ENCODE results near the gene CLN3. TPM values are rescaled to one million over a fixed set of nuclear protein-coding genes. Genes with fewer than 3 reads are reported as not detected.
"Not testable (repeated sequence)": the region's sequence is repeated elsewhere in the genome, so short reads cannot be mapped to it uniquely, and the experiment has no call there.

Gene CLN3
- total RNA-seq, 4 donors from 2014 or later, result 14.0 to 21.8 (median 18.2) TPM

DNA sequence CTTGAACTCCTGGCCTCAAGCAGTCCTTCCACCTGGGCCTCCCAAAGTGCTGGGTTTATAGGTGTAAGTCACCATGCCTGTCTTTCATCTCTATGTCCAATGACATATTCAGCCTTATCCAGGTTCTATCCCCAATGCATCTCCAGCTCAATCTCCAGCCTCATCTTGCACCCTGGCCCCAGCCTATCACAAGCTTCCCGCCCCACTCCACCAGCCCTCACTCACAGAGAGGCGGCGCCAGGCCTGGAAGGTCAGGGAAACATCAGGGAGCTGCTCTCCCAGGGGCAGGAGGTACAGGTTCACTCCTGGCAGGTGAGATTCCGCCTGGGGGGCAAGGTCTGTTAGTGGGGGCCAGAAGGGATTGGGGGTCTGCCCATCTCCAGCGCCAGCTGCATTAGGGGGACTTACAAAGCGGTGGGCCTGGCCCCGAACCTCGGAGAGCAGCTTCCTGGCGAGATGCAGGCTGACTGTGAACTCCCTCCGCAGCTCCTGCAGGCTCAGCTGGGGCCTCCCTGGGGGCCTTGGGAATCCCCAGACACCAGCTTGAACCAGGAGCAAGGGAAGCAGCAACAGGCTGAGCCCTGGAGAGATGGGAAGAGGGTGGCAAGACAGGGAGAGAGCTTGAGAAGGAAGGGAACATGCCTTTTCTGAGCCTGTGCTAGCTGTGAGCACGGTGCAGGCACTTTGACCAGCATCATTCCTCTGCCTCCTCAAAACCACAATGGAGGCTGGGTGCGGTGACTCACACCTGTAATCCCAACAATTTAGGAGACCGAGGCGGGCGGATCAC, 11.8 kb upstream of the CLN3 start:
- WGBS, 2 donors (ENCODE audit: low coverage in 1 of 2), result 73 to 77% methylated on average over 3 of the region's 15 CpGs
- Histone ChIP-seq H3K9me3 (no peaks in the 10 kb centered on the region), H3K36me3 (no peaks in the 10 kb centered on the region), H3K27me3 (peaks cover 36% of the 10 kb centered on the region), H3K4me3 (no peak overlapping the region), H3K27ac (no peak overlapping the region), H3K4me1 (no peaks in the 10 kb centered on the region)
- no peak for TF ChIP-seq EP300 (IDR thresholded peaks at IDR 0.05)
- TF ChIP-seq, protein P1, sequence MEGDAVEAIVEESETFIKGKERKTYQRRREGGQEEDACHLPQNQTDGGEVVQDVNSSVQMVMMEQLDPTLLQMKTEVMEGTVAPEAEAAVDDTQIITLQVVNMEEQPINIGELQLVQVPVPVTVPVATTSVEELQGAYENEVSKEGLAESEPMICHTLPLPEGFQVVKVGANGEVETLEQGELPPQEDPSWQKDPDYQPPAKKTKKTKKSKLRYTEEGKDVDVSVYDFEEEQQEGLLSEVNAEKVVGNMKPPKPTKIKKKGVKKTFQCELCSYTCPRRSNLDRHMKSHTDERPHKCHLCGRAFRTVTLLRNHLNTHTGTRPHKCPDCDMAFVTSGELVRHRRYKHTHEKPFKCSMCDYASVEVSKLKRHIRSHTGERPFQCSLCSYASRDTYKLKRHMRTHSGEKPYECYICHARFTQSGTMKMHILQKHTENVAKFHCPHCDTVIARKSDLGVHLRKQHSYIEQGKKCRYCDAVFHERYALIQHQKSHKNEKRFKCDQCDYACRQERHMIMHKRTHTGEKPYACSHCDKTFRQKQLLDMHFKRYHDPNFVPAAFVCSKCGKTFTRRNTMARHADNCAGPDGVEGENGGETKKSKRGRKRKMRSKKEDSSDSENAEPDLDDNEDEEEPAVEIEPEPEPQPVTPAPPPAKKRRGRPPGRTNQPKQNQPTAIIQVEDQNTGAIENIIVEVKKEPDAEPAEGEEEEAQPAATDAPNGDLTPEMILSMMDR (IDR thresholded peaks at IDR 0.05), result no peak
- no peak for TF ChIP-seq POLR2A (IDR thresholded peaks at IDR 0.05)
- TF ChIP-seq POLR2AphosphoS5 (IDR thresholded peaks at IDR 0.05), result no peak
- no peak for ATAC-seq

DNA sequence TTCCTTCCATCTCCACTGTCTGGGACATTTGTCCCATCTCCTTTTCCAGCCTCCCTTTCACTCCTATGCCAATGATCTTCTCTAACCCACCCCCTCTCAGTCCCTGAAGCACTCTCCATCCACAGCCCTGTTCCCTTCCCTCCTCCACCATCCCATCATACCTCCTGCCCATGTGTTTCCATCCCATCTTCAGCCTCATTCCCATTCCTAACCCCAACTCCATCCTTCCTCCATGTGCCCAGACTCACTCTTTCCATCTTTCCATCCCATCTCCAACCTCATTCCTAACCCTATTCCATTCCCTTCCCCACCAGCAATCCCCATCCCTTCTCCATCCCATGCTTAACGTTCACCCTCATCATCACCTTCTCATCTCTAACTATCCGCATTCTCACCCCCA, 10.4 kb upstream of the CLN3 start:
- no peak overlapping the region for H3K4me3 ChIP-seq
- H3K9me3 ChIP-seq, result no peaks in the 10 kb centered on the region
- 69 to 75% methylated on average over 2 of the region's 2 CpGs for WGBS, 2 donors (ENCODE audit: low coverage in 1 of 2)
- no peak overlapping the region for H3K27ac ChIP-seq
- TF ChIP-seq POLR2AphosphoS5 (IDR thresholded peaks at IDR 0.05) (no peak), POLR2A (IDR thresholded peaks at IDR 0.05) (no peak), EP300 (IDR thresholded peaks at IDR 0.05) (no peak)
- TF ChIP-seq, protein P1 (IDR thresholded peaks at IDR 0.05), result no peak
- no peak for ATAC-seq
- H3K27me3 ChIP-seq, result peaks cover 24% of the 10 kb centered on the region
- H3K4me1 ChIP-seq, result no peaks in the 10 kb centered on the region
- H3K36me3 ChIP-seq, result no peaks in the 10 kb centered on the region

DNA sequence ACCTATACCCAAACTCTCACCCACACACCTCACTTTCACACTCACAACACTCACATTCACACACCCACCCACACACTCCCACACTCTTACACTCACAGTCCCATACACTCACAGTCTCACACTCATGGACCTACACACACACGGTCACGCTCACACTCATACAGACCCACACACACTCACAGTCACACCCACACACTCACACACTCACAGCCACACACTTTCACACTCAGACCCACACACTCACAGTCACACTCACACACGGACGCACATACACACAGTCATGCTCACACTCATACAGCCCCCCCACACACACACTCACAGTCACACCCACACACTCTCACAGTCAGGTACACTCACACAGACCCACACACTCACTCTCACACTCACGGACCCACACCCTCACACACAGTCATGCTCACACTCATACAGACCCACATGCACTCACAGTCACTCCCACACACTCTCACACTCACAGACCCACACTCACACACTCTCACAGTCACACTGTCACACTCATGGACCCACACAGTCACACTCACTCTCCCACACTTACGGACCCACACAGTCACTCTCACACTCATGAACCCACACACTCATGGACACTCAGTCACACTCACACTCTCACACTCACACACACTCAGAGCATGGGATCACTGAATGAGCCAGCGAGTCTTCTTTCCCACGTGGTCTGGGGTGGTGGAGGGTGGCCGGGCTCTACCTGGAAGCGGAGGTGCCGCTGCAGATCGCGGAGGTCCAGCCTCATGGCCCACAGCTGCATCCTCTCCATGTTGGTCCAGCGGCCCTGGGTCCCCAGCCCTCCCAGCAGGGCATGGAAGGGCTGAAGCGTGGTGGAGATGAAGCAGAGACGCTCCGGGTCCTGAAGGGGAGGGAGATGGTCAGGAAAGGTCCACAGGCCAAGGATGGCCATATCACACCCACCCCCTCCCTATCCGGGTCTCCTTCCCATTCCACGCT, 9.7 kb upstream of the CLN3 start:
- ATAC-seq, result no peak
- Histone ChIP-seq H3K27ac (no peak overlapping the region), H3K9me3 (no peaks in the 10 kb centered on the region), H3K4me3 (no peak overlapping the region), H3K4me1 (no peaks in the 10 kb centered on the region), H3K36me3 (no peaks in the 10 kb centered on the region), H3K27me3 (peaks cover 19% of the 10 kb centered on the region)
- TF ChIP-seq POLR2A (IDR thresholded peaks at IDR 0.05) (no peak), POLR2AphosphoS5 (IDR thresholded peaks at IDR 0.05) (no peak), EP300 (IDR thresholded peaks at IDR 0.05) (no peak)
- TF ChIP-seq, protein P1 (IDR thresholded peaks at IDR 0.05), result no peak
- 81 to 88% methylated on average over 7 to 8 of the region's 19 CpGs for WGBS, 2 donors (ENCODE audit: low coverage in 1 of 2)

DNA sequence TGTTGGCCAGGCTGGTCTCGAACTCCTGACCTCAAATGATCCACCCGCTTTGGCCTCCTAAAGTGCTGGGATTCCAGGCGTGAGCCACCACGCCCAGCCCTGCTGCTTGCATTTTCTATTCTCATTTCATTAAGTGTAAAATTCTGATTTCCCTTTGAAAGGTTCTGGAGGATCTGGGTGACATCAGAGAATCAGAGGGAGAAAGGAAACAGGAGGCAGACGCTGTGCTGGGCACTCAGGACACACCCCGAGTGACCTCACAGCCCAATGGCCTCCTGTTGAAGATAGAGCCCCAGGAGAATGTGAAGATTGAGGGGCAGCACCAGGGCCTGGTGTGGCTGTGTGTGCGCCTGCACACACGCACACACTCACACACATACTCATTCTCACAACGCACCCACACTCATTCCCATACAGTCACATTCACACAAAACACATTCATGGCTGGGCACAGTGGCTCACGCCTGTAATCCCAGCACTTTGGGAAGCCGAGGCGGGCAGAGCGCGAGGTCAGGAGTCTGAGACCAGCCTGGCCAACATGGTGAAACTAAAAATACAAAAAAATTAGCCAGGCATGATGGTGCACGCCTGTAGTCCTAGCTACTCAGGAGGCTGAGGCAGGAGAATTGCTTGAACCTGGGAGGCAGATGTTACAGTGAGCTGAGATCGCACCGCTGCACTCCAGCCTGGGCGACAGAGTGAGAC, 8.8 kb upstream of the CLN3 start:
- WGBS, 2 donors (ENCODE audit: low coverage in 1 of 2), result 81 to 95% methylated on average over 6 to 15 of the region's 18 CpGs
- not testable (repeated sequence) for ATAC-seq, H3K9me3 ChIP-seq, H3K4me3 ChIP-seq, H3K36me3 ChIP-seq, H3K27ac ChIP-seq, H3K4me1 ChIP-seq
- H3K27me3 ChIP-seq, result peaks cover 12% of the 10 kb centered on the region

DNA sequence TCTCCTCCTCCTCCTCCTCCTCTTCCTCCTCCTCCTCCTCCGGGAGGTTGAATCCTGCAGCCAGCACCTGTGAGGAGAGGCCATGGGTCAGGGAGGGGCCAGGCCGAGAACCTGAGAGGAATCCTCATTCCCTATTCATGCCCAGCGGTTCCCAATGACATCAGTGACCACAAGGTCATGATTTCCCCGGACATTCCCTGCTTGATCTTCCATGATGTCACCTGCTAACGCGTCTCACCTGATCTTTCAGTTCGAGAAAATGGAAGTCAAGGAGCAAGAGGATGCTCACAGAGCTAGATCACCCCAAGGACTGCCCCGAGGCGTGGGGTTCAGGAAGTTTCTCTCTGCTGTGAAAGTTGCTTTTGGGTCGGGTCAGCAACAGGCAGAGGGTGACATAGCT, 8.0 kb upstream of the CLN3 start:
- Histone ChIP-seq H3K36me3 (no peaks in the 10 kb centered on the region), H3K4me1 (no peaks in the 10 kb centered on the region), H3K27me3 (peaks cover 12% of the 10 kb centered on the region), H3K4me3 (no peak overlapping the region), H3K9me3 (no peaks in the 10 kb centered on the region), H3K27ac (no peak overlapping the region)
- no peak for ATAC-seq
- 55% methylated on average over 7 of the region's 10 CpGs; no CpG with 5 or more reads in 1 of the 2 donors for WGBS, 2 donors (ENCODE audit: low coverage in 1 of 2)
- TF ChIP-seq POLR2A (IDR thresholded peaks at IDR 0.05) (no peak), EP300 (IDR thresholded peaks at IDR 0.05) (no peak), POLR2AphosphoS5 (IDR thresholded peaks at IDR 0.05) (no peak)
- TF ChIP-seq, protein P1 (IDR thresholded peaks at IDR 0.05), result no peak
